Stimulated activated naive CD8-positive, alpha-beta T cell treated with anti-CD3 and anti-CD28 coated beads, Interleukin-15, Interleukin-2, amounts not matched to agents 100 ng/mL and 50 ng/mL, for 24 hours (primary cell): ENCODE measurements around the gene FAM120A.

Source experiments
- H3K27ac Mint-ChIP-seq: one replicate; pipeline ENCODE4 v1.8.0; 2021; ENCODE audit warnings: mild to moderate bottlenecking, mixed read lengths
- H3K27me3 Mint-ChIP-seq: one replicate; pipeline ENCODE4 v1.8.0; 2021; ENCODE audit warnings: mixed read lengths
- H3K36me3 Mint-ChIP-seq: one replicate; pipeline ENCODE4 v1.8.0; 2021; ENCODE audit warnings: low read depth, mixed read lengths
- H3K4me1 Mint-ChIP-seq: one replicate; pipeline ENCODE4 v1.8.0; 2021; ENCODE audit warnings: low read depth, mixed read lengths
- H3K4me3 Mint-ChIP-seq: one replicate; pipeline ENCODE4 v1.8.0; 2021; ENCODE audit warnings: mild to moderate bottlenecking, mixed read lengths
- H3K9me3 Mint-ChIP-seq: one replicate; pipeline ENCODE4 v1.8.0; 2021; ENCODE audit warnings: mixed read lengths

FAM120A gene

DNA sequence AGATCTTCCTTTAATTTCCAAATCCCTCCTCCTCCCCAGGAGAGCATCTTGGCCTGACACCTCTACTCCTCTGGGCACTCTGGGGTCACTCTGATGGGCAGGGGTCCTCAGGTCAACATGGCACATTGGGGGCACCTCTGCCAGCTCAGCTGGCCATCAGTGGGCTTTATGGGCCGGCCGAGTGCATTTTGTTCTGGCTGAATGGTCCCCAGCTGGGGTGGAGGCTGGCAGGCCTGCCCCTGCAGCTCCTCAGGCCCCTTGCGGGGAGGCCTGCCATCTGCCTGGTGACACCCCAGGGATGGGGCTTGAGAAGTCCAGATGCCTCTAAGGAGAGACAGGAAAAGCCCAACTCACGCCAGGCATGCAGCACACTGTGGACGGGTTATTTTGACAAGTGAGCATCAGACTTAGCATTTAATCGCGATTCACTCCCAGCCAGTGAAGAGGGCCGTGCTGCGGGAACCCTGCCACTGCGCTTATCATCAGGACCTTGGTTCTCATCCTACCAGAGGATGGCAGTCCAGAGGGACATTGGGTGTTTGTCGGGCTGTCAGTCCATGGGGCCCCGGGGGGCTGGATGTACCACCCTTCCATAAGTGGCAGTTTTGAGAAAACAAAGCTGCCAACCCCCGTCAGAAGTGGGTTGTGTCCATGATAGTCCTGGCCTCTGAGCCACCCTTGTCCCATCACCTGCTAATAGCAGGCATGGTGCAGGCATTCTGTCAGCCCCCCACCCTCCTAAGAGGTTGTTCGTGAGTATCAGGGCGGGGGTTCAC, 146.6 kb downstream of the FAM120A start:
- H3K4me3 Mint-ChIP-seq, result no peak overlapping the region
- H3K4me1 Mint-ChIP-seq, result peaks cover 51% of the 10 kb centered on the region

DNA sequence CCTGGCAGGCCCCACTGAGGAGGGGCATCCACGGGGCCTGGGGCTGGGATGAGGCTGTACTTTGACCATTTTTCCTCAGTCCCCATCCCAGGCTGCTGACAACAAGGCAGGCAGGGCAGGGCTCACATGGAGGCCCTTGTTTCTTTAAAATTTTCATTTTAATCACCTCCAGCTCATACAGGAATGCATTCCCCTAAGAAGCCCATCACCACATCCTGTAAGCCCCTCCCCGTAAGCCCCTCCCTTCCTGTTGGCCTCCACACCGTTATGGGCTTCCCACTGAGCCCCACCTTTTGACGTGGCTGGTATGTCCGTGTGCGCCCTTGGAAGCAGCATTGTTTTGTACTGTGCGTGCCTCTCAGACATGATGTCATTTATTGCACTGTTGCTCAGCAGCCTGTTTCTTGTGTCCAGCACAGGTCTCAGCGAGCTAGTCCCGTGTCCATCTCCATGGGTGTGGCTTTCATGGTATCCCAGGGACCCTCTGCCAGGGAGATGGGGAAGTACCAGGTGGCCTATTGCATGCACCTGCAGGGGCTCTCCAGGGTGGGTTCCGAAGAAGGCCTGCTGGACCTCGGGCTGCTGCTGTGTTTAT, 147.3 kb downstream of the FAM120A start:
- no peak overlapping the region for H3K27ac Mint-ChIP-seq

More for the DNA sequence above, 146.6 kb downstream of the FAM120A start:
- Mint-ChIP-seq H3K36me3 (no peaks in the 10 kb centered on the region), H3K27ac (no peak overlapping the region), H3K27me3 (no peaks in the 10 kb centered on the region), H3K9me3 (no peaks in the 10 kb centered on the region)

DNA sequence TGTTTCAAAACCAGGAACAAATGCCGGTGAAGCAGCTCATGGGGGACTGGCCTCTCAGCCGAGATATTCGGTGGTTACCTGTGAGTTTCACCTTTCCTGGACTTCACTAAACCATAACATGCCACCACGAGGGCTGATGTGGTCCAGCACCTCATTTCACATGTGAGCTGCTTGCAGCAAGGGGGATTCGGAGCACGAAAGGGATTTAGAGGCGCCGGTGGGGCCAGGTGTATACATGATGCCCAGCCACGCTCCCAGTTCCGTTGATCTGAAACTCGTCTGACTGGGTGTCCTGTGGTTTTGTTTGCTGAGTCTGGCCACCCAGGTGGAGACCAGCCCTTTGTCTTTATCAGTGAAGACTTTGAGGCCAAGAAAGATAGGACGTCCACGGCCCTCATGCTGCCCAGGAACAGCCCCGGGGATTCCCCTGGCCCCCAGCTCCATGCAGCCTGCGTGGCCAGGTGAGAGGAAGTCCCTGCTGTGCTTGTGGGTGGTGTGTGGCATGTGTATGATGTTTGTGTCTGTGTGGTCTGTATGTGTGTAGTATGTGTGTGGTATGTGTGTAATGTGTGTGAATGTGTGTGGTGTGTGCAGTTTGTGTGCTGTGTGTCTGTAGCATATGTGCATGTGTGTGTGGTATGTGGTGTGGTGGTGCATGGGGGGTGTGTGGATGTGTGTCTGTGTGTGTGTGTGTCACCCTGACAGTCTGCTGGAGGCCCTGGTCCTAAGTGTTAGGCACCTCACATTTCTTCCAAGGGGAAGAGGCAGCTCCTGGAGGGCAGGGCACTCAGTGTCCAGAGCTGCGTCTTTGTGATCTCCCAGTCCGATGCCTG, 148.3 kb downstream of the FAM120A start:
- H3K9me3 Mint-ChIP-seq, result peaks cover 3% of the 10 kb centered on the region
- H3K4me1 Mint-ChIP-seq, result peaks cover 51% of the 10 kb centered on the region
- H3K27me3 Mint-ChIP-seq, result no peaks in the 10 kb centered on the region
- no peak overlapping the region for H3K4me3 Mint-ChIP-seq
- peak overlapping the region; percentile 32 for H3K27ac Mint-ChIP-seq
- H3K36me3 Mint-ChIP-seq, result peaks cover 3% of the 10 kb centered on the region

More for the DNA sequence above, 147.3 kb downstream of the FAM120A start:
- no peaks in the 10 kb centered on the region for H3K9me3 Mint-ChIP-seq
- peaks cover 51% of the 10 kb centered on the region for H3K4me1 Mint-ChIP-seq
- no peaks in the 10 kb centered on the region for H3K36me3 Mint-ChIP-seq
- H3K27me3 Mint-ChIP-seq, result no peaks in the 10 kb centered on the region
- no peak overlapping the region for H3K4me3 Mint-ChIP-seq

DNA sequence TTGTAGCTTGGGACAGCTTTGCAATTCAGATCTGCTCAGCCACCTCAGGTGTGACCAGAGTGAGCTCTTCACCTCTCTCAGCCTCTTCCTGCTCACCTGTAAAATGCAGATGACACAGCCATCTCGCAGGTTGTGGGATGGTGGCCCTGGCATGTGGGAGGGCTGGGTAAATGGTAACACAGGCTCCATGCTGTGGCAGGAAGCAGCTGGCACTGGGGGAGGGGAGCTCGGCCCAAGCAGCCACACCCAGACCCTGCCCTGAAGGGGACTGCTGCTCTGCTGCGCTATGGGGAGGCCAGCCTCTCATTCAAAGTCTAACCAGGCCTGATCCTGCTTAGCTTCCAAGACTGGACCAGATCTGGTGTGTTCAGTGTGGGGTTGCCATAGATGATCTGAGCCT, 149.0 kb downstream of the FAM120A start:
- Mint-ChIP-seq H3K4me3 (no peak overlapping the region), H3K36me3 (peaks cover 7% of the 10 kb centered on the region), H3K4me1 (peaks cover 51% of the 10 kb centered on the region), H3K27ac (no peak overlapping the region), H3K9me3 (peaks cover 6% of the 10 kb centered on the region), H3K27me3 (no peaks in the 10 kb centered on the region)

DNA sequence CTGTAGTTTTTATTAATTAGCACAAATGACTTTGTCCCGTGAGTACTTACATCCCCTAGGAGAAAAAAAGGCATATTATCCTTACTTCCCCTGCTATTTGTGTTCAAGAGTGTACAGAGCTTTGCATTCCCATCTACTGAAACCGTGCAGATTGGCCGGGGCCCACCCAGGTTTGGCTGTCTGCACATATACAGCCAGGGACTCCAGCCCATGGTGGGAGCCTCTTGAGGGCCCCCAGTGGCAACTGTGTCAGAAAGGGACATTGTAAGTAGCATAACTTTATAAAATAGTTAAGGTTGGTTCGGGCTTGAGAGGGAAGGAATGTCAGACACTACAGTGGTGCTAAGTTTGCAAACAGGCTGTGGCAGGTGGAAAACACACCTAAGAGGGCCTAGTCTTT, 149.6 kb downstream of the FAM120A start:
- peak overlapping the region; percentile 59 for H3K27ac Mint-ChIP-seq

DNA sequence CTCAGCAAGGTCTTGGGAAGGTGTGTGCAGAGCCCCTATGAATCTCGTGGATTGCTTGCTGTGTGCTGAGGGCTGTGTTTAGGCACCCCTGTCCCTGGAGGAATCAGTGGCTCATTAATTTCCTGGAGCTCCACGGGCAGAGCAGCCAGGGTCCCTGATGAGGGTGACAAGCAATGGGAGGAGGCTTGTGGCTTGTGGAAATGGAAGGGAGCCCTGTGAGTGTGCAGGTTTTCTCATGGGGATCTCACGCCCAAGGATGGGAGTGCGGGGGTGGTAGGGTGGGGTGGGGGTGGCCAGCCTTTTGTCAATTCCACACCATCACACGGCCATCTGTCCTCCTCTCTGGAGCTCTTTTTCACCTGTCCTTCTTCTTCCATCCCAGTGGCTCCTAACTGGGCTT, 150.2 kb downstream of the FAM120A start:
- Mint-ChIP-seq H3K9me3 (peaks cover 12% of the 10 kb centered on the region), H3K36me3 (peaks cover 16% of the 10 kb centered on the region), H3K27me3 (no peaks in the 10 kb centered on the region), H3K4me1 (peaks cover 47% of the 10 kb centered on the region), H3K27ac (no peak overlapping the region), H3K4me3 (no peak overlapping the region)

More for the DNA sequence above, 149.6 kb downstream of the FAM120A start:
- no peak overlapping the region for H3K4me3 Mint-ChIP-seq
- H3K9me3 Mint-ChIP-seq, result peaks cover 7% of the 10 kb centered on the region
- H3K27me3 Mint-ChIP-seq, result no peaks in the 10 kb centered on the region
- H3K36me3 Mint-ChIP-seq, result peaks cover 10% of the 10 kb centered on the region
- peaks cover 47% of the 10 kb centered on the region for H3K4me1 Mint-ChIP-seq

DNA sequence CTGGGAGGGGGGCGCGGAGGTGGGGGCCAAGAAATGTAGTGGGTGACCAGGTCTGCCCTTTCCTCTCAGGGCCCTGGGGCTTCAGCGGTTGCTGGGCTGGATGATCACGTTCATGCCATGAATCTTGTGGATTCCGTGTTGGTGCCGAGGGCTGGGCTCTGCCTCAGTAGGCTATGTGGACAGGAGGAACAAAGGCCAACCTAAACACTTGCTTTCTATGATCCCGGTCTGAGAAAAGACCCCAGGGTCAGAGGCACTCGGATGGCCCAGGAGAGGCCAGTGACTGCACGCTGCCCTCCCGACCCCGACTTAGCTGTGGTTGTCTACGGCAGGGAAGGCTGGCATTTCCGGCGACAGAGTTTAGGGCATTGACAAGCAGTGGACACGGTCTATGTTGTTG, 151.5 kb downstream of the FAM120A start:
- peaks cover 12% of the 10 kb centered on the region for H3K9me3 Mint-ChIP-seq
- H3K27ac Mint-ChIP-seq, result no peak overlapping the region
- no peaks in the 10 kb centered on the region for H3K27me3 Mint-ChIP-seq
- H3K36me3 Mint-ChIP-seq, result peaks cover 17% of the 10 kb centered on the region
- H3K4me1 Mint-ChIP-seq, result peaks cover 39% of the 10 kb centered on the region
- no peak overlapping the region for H3K4me3 Mint-ChIP-seq

DNA sequence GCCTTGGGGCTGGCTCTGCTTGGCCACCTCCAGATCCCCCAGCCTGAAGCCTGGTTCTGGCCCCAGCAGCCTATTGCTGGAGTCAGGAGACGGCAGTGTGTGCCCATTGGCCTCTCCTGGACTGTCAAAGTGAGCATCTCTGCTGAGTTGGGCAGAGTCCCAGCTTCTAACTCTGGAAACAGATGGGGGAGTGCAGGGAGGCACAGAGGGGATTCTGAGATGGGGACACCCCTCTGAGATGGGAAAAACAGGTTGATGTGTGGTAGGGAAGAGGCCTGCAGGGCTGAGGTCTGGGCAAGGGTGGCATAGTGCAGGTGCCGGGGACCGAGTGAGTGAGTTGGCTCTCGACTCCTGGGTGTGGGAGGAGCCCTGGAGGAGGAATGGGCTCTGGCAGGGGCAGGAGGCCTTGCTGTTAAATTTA, 152.4 kb downstream of the FAM120A start:
- Mint-ChIP-seq H3K27me3 (no peaks in the 10 kb centered on the region), H3K4me1 (peaks cover 30% of the 10 kb centered on the region), H3K4me3 (no peak overlapping the region), H3K27ac (no peak overlapping the region), H3K9me3 (peaks cover 13% of the 10 kb centered on the region), H3K36me3 (peaks cover 18% of the 10 kb centered on the region)

DNA sequence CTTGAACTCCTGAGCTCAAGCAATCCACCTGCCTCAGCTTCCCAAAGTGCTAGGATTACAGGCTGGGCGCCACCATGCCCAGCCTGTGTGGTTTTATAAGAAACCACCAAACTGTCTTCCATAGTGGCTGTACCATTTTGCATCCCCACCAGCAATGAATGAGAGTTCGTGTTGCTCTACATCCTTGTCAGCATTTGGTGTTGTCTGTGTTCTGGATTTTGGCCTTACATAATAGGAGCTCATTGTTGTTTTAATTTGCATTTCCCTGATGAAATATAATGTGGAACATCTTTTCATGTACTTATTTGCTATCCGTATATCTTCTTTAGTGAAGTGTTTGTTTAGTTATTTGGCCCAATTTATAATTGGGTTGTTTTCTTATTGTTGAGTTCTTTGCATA, 154.7 kb downstream of the FAM120A start:
- Mint-ChIP-seq H3K27ac (no peak overlapping the region), H3K4me3 (no peak overlapping the region), H3K9me3 (peaks cover 25% of the 10 kb centered on the region), H3K27me3 (no peaks in the 10 kb centered on the region), H3K36me3 (peaks cover 31% of the 10 kb centered on the region), H3K4me1 (peaks cover 7% of the 10 kb centered on the region)

DNA sequence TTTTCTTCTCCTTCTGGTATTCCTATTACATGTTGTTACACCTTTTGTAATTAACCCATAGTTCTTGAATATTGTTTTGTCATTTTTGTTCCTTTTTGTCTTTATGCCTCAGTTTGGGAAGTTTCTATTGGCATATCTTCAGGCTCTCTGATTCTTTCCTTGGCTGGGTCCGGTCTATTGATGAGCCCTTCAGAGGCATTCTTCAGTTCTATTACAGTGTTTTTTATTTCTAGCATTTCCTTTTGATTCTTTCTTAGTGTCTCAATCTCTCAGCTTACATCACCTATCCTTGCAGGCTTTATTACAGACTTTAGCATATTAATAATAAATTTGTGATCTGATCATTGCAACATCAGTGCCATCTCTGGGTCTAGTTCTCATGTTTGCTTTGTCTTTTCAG, 158.7 kb downstream of the FAM120A start:
- Mint-ChIP-seq H3K27me3 (no peaks in the 10 kb centered on the region), H3K27ac (no peak overlapping the region), H3K36me3 (peaks cover 30% of the 10 kb centered on the region), H3K9me3 (peaks cover 21% of the 10 kb centered on the region), H3K4me1 (peaks cover 15% of the 10 kb centered on the region), H3K4me3 (no peak overlapping the region)

DNA sequence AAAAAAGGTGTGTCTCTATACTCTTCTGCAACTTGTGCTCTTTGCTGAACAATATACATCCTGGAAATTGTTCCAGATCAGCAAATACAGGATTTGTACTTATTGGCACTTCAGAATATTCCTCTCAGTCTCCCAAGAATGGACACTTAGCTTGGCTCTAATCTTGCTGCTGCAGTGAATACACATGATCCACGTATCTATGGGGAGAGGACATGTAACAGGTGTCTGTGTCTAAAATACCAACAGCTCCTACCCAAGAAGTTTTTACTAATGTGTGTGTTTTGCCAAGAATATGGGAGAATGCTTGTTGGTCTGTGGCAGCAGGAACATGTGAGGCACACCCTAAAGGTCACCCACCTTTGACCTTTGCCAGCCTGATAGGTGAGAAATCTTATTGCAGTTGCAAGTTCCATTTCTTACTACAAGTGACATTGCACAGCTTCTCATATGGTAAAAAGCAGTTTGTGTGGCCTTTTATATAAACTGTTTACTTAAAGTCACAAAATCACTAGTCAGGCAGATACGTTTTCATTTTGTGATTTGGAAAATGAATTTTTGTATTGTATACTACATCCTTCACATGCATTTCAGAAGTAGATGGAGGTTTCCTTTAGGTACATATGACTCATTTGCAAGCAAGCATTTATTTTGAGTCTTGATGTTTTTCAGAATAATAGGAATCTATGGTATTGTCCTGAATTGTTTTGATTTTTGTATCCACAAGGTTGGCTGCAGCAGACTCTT, 160.7 kb downstream of the FAM120A start:
- peak overlapping the region; percentile 63 for H3K27ac Mint-ChIP-seq
- H3K27me3 Mint-ChIP-seq, result no peaks in the 10 kb centered on the region
- H3K9me3 Mint-ChIP-seq, result peaks cover 13% of the 10 kb centered on the region
- peaks cover 17% of the 10 kb centered on the region for H3K36me3 Mint-ChIP-seq
- no peak overlapping the region for H3K4me3 Mint-ChIP-seq
- peaks cover 15% of the 10 kb centered on the region for H3K4me1 Mint-ChIP-seq

DNA sequence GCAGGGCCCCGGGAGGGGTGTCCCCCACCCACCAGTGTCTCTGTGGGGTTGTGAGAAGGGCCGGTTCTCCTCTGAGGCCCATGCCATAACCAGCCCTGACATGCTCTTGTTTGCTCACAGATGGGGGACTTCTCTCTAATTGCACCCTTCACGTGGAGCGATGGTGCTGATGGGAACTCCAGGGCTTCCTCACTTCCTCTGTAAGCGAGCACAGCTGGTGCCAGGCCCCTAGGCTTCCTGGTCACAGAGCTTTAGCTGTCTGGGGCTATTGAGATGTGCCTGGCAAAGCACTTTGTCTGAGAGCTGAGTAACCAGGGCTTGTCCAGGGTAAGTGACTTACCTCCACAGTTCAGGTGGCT, 161.3 kb downstream of the FAM120A start:
- H3K9me3 Mint-ChIP-seq, result peaks cover 13% of the 10 kb centered on the region
- H3K27ac Mint-ChIP-seq, result no peak overlapping the region
- peaks cover 17% of the 10 kb centered on the region for H3K36me3 Mint-ChIP-seq
- H3K27me3 Mint-ChIP-seq, result no peaks in the 10 kb centered on the region
- H3K4me3 Mint-ChIP-seq, result no peak overlapping the region
- peaks cover 15% of the 10 kb centered on the region for H3K4me1 Mint-ChIP-seq

DNA sequence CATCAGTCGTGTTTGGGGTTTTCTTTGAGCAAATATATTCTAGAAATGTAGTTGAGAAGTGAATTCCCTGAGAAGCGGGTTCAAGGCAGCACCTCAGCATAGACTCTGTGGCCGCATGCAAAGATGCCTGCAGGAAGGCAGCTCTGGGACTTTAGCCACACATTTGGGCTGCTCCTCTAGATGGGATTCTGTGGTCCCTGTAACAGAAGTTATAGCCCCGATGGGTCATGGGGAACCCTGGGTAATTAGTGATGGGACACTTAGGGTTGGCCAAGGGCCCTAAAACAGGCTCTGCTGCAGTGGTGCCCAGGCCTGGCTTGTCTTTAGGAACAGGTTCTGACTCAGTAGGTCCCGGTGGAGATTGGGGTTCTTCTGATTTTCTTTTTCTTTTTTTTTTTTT, 161.7 kb downstream of the FAM120A start:
- Mint-ChIP-seq H3K27me3 (no peaks in the 10 kb centered on the region), H3K4me1 (peaks cover 15% of the 10 kb centered on the region), H3K36me3 (peaks cover 17% of the 10 kb centered on the region)

DNA sequence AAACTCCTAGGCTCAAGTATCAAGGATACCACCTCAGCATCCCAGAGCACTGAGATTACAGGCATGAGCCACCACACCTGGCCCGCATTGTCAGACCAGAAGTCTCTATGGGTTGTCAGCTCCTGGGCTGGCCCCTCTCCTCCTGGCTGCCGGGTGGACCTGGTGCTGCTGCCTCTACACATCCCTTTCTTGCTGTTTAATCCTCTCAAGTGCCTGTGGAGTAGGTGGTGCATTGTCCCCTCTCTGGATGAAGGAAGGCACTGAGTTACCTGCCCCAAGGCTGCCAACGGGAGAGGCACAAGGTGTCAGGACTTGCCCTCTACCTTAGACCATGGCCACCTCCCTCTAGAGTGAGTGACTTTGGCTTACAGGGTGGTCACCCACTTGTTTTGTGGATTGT, 162.3 kb downstream of the FAM120A start:
- no peaks in the 10 kb centered on the region for H3K27me3 Mint-ChIP-seq
- no peak overlapping the region for H3K27ac Mint-ChIP-seq
- no peak overlapping the region for H3K4me3 Mint-ChIP-seq
- peaks cover 15% of the 10 kb centered on the region for H3K4me1 Mint-ChIP-seq
- peaks cover 17% of the 10 kb centered on the region for H3K36me3 Mint-ChIP-seq
- H3K9me3 Mint-ChIP-seq, result peaks cover 13% of the 10 kb centered on the region

More for the DNA sequence above, 161.7 kb downstream of the FAM120A start:
- Mint-ChIP-seq H3K4me3 (no peak overlapping the region), H3K27ac (no peak overlapping the region), H3K9me3 (peaks cover 13% of the 10 kb centered on the region)
